C4-2B (cell line): ENCODE data around the gene IFNK.

Source experiments
- H3K27ac ChIP-seq: fragments of 450-650 bp; 2 replicates; pipeline ENCODE4 v1.5.1; 2017
- CTCF ChIP-seq: fragments of 450-650 bp; conservative IDR thresholded peaks from 2 replicates; pipeline ENCODE4 v1.5.1; 2017; ENCODE audit warnings: mild to moderate bottlenecking
- ZFX ChIP-seq: fragments of 450-650 bp; IDR thresholded peaks from 2 replicates; pipeline ENCODE4 v1.6.1; 2017

Gene IFNK

GRCh38 chr9:27485158-27485557, 38.9 kb upstream of the IFNK start:
- H3K27ac ChIP-seq = no peak overlapping the region
- no peak for TF ChIP-seq CTCF
- TF ChIP-seq ZFX = no peak

GRCh38 chr9:27487128-27487640, 36.9 kb upstream of the IFNK start:
- no peak for TF ChIP-seq CTCF
- TF ChIP-seq ZFX = no peak
- no peak overlapping the region for H3K27ac ChIP-seq

- H3K27ac ChIP-seq = no peak overlapping the region
- TF ChIP-seq ZFX (no peak), CTCF (no peak)
Measured at GRCh38 chr9:27487927-27488326, 36.2 kb upstream of the IFNK start.

- H3K27ac ChIP-seq = no peak overlapping the region
- TF ChIP-seq CTCF (no peak), ZFX (no peak)
Measured at GRCh38 chr9:27489087-27489876, 34.8 kb upstream of the IFNK start.

GRCh38 chr9:27491154-27491553, 32.9 kb upstream of the IFNK start:
- no peak overlapping the region for H3K27ac ChIP-seq
- TF ChIP-seq CTCF = no peak
- no peak for TF ChIP-seq ZFX

GRCh38 chr9:27495480-27496134, 28.5 kb upstream of the IFNK start:
- no peak overlapping the region for H3K27ac ChIP-seq
- no peak for TF ChIP-seq CTCF
- TF ChIP-seq ZFX = no peak

- H3K27ac ChIP-seq = no peak overlapping the region
- TF ChIP-seq CTCF = no peak
Measured at GRCh38 chr9:27496135-27496504, 28.0 kb upstream of the IFNK start.
